BJ (cell line): ENCODE results near the gene STMN1. TPM values are rescaled to one million over a fixed set of nuclear protein-coding genes. Genes with fewer than 3 reads are reported as not detected.

Experiments used
- CTCF ChIA-PET: fragments of 350-600 bp; formaldehyde crosslinking; extraction: SDS; loops from one replicate; lab custom pipeline; 2021; ENCODE audit warnings: antibody characterized with exemption, inconsistent platforms; lab: Yijun Ruan, JAX
- POLR2A ChIA-PET: fragments of 300-600 bp; sonication (Branson Sonifier 250); formaldehyde crosslinking; extraction: SDS; loops from one replicate; lab custom pipeline; 2021; ENCODE audit warnings: antibody characterized with exemption; lab: Charles Lee
- DNase-seq: peaks from one replicate; pipeline ENCODE4 v3.0.0-alpha.2; 2011; ENCODE audit warnings: low read depth
- H3K27me3 ChIP-seq: 2 replicates; pipeline ENCODE4 v1.6.0; 2011; ENCODE audit warnings: low read length; ENCODE audit not compliant: control insufficient read depth, insufficient read depth
- H3K36me3 ChIP-seq: 2 replicates; pipeline ENCODE4 v1.5.1; 2011; ENCODE audit warnings: low read length; ENCODE audit not compliant: control insufficient read depth, insufficient read depth
- H3K4me3 ChIP-seq: 2 replicates; pipeline ENCODE4 v1.5.1; 2011; ENCODE audit warnings: low read depth, mild to moderate bottlenecking, control low read depth, low read length
- polyA minus RNA-seq: library from RNA; depleted of rRNA, polyadenylated mRNA; stranded (reverse); fragments of >200 nt; gene quantifications from 2 replicates; pipeline ENCODE4 v1.2.3, GENCODE V29; 2011; rRNA and poly(A)+ RNA removed
- polyA plus RNA-seq: library from polyadenylated mRNA; depleted of rRNA; stranded (reverse); fragments of >200 nt; gene quantifications from 2 replicates; pipeline ENCODE4 v1.2.3, GENCODE V29; 2011; rRNA removed
- TF ChIP-seq, protein P1 (sequence below): IDR thresholded peaks from 2 replicates; pipeline ENCODE4 v1.5.1; 2011; ENCODE audit warnings: low read depth, mild to moderate bottlenecking, control low read depth, inconsistent platforms, low read length, moderate library complexity; ENCODE audit not compliant: insufficient read depth

STMN1 gene
- 57.1 and 80.5 TPM in 2 replicates for polyA plus RNA-seq
- polyA minus RNA-seq: 10.9 and 12.1 TPM in 2 replicates

DNA sequence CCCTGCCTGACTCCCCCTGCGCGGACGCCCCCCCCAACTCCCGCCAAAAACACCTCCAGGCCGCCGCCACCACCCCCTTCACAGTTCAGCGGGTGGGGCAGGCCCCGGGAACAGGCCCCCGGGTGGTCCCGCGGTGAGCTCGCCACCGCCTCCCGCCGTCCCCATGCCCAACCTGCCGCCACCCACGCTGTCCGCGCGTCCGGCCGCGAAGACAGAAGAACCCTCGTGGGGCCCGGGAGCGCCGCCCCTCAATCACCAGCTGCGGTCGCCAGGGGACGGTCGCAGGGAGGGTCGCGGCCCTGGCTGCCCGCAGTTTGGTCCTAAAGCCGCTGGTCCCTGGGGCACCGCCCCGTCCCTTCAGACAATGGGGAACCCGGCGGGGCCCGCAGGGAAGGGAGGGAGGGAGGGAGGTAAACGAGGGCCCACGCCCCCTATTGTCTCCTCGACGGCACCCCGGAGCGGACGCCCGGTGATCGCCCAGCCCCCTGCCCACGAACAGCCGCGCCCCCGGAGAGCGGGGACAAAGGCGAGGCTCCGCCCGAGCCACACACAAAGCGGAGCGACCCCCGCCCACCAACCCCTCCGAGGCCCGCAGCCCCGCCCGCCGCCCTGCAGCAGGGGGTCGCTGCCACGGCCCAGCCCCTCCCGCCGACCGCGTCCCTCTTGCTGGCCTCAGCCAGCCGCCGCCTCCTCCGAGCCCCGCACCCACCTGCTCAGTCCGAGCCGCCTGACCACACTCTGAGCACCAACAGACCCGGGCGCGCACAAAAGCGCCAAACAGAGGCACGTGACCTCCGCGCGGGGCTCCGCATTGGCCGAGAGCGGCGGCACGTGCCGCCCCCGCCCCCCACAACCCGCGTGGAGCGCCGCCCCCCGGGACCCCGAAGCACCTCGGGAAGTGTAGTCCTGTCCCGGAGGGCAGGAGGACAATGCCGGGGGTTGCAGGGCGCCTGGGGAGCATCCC is at the start of gene STMN1:
STMN1 (minus strand) TSS at position 740 of the 964 bp plus-strand sequence. CDS start 1,743 bp downstream, outside the sequence.
- TF ChIP-seq, protein P1, sequence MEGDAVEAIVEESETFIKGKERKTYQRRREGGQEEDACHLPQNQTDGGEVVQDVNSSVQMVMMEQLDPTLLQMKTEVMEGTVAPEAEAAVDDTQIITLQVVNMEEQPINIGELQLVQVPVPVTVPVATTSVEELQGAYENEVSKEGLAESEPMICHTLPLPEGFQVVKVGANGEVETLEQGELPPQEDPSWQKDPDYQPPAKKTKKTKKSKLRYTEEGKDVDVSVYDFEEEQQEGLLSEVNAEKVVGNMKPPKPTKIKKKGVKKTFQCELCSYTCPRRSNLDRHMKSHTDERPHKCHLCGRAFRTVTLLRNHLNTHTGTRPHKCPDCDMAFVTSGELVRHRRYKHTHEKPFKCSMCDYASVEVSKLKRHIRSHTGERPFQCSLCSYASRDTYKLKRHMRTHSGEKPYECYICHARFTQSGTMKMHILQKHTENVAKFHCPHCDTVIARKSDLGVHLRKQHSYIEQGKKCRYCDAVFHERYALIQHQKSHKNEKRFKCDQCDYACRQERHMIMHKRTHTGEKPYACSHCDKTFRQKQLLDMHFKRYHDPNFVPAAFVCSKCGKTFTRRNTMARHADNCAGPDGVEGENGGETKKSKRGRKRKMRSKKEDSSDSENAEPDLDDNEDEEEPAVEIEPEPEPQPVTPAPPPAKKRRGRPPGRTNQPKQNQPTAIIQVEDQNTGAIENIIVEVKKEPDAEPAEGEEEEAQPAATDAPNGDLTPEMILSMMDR: peak; percentile 23; the same call in 1 of the 2 replicates
- Histone ChIP-seq H3K36me3 (peaks cover 1% of the 10 kb centered on the region; the same call in 1 of the 2 replicates), H3K27me3 (no peaks in the 10 kb centered on the region), H3K4me3 (peak within 1 kb of the TSS; percentile 86)
- no peak for DNase-seq
- ChIA-PET POLR2A (no interaction called here), CTCF (interaction anchor here (1.0 to 13.9 kb wide), 6 partner anchors 8 to 93 kb away, joined by 3 to 308 read pairs (median 4); partner anchors contain the start of gene PAFAH2)

DNA sequence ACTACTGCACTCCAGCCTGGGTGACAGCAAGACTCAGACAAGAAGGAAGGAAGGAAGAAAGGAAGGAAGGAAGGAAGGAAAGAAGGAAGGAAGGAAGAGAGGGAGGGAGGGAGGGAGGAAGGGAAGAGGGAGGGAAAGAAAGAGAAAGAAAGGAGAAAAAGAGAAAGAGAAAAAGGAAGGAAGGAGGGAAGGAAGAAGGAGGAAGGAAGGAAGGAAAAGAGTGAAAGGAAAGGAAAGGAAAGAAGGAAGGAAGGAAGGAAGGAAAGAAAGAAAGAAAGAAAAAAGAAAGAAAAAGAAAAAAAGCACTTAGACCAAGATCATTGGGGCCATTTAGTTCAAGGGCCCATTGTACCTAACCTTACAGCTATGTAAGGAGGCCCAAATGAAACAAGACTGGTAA is 49.3 kb upstream of the STMN1 start:
- no peak for DNase-seq
- Histone ChIP-seq H3K27me3 (no peaks in the 10 kb centered on the region), H3K4me3 (no peak overlapping the region), H3K36me3 (no peaks in the 10 kb centered on the region; the same call in none of the 2 replicates)
- TF ChIP-seq, protein P1: no peak
- CTCF ChIA-PET: interaction anchor here (0.6 kb wide), 1 partner anchor 40 kb away, joined by 3 read pairs; no protein-coding TSS in a partner anchor
- POLR2A ChIA-PET: no interaction called here

DNA sequence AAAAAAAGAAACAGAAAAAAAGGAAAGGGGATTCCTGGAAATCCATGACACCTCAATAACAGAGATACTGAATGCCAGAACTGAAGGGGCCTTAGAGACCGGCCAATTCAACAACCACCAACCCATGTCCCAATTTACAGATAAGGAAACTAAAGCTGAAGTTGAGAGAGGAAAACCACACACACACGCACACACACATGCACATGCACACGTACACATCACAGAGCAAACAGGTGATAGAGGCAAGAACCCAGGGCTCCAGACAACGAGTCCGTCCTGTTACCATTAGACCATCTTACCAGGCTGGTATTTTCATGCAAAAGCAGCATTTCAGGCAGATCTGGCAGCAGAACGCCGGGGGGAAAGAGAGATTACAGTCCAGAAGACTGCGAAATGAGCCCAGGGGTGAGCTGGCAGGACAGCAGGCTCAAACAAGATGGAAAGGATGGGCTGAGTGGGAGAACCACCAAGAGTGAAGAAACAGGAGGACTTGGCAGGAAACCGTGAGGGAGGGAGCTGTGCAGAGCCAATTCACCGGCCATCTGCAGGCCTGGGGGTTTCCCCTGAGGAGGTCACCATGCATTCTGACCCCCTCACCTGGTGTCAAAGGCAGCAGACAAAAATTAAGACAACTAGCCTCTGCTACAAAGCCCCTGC is 48.2 kb upstream of the STMN1 start:
- H3K27me3 ChIP-seq: no peaks in the 10 kb centered on the region
- H3K36me3 ChIP-seq: no peaks in the 10 kb centered on the region; the same call in 1 of the 2 replicates
- DNase-seq: no peak
- CTCF ChIA-PET: interaction anchor here (0.8 to 2.3 kb wide), 2 partner anchors 32 to 43 kb away, joined by 3 to 5 read pairs; partner anchors contain the start of gene PAFAH2
- POLR2A ChIA-PET: no interaction called here
- no peak overlapping the region for H3K4me3 ChIP-seq
- TF ChIP-seq, protein P1: no peak

DNA sequence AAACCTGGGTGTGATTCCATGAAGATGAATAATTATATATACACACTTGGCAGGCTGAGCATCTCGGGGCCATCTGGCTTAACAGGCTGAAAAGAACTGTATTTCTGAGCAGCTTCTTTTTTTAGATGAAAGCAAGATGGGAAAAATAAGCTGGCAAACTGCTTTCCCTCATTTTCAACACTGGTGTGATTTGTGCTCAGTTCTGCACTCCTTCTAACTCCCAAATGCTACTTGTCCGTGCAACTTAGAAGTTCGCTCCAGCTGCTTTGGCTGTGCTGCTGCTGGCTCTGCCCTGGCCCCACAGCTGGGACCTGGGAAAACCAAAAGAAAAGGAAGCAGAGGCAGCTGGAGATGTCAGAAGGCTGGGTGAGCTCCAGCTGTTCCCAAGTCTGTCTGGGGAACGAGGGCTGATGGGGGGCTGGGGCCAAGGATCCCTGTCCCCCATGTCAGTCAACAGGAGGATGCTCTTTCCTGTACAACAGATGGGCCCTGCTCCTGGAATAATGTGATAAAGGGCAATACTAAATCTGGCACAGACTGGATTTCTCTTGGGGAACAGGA is 46.7 kb upstream of the STMN1 start:
- ChIA-PET CTCF (interaction anchor here (1.0 to 2.3 kb wide), 2 partner anchors 11 to 45 kb away, joined by 3 to 5 read pairs; partner anchors contain the start of gene PAFAH2), POLR2A (no interaction called here)
- TF ChIP-seq, protein P1: no peak
- no peak for DNase-seq
- H3K4me3 ChIP-seq: no peak overlapping the region
- H3K27me3 ChIP-seq: no peaks in the 10 kb centered on the region
- H3K36me3 ChIP-seq: no peaks in the 10 kb centered on the region
